ENCODE measurements around the gene ZFYVE21.

- TF ChIP-seq, protein P1, sequence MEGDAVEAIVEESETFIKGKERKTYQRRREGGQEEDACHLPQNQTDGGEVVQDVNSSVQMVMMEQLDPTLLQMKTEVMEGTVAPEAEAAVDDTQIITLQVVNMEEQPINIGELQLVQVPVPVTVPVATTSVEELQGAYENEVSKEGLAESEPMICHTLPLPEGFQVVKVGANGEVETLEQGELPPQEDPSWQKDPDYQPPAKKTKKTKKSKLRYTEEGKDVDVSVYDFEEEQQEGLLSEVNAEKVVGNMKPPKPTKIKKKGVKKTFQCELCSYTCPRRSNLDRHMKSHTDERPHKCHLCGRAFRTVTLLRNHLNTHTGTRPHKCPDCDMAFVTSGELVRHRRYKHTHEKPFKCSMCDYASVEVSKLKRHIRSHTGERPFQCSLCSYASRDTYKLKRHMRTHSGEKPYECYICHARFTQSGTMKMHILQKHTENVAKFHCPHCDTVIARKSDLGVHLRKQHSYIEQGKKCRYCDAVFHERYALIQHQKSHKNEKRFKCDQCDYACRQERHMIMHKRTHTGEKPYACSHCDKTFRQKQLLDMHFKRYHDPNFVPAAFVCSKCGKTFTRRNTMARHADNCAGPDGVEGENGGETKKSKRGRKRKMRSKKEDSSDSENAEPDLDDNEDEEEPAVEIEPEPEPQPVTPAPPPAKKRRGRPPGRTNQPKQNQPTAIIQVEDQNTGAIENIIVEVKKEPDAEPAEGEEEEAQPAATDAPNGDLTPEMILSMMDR (IDR thresholded peaks at IDR 0.05; ENCODE audit: low read depth, low read length, poor library complexity, severe bottlenecking) = no peak
- TF ChIP-seq EZH2phosphoT487 (IDR thresholded peaks at IDR 0.05; ENCODE audit: borderline replicate concordance, low read length) = no peak
Observed at GRCh38 chr14:103680491-103681231, 34.9 kb upstream of the ZFYVE21 start.

All from DOHH2 (cell line).